HG03432 (cell line): Measurements from ENCODE around the gene WDR35.
"Not testable (repeated sequence)": the region's sequence is repeated elsewhere in the genome, so short reads cannot be mapped to it uniquely, and the experiment has no call there.

ENCODE experiments used
- ATAC-seq: cut with Tn5 transposase; IDR thresholded peaks from one replicate; pipeline ENCODE4 v1.9.1; 2021; ENCODE audit warnings: mild to moderate bottlenecking, moderate library complexity; ENCODE audit not compliant: unreplicated experiment

Gene WDR35

DNA sequence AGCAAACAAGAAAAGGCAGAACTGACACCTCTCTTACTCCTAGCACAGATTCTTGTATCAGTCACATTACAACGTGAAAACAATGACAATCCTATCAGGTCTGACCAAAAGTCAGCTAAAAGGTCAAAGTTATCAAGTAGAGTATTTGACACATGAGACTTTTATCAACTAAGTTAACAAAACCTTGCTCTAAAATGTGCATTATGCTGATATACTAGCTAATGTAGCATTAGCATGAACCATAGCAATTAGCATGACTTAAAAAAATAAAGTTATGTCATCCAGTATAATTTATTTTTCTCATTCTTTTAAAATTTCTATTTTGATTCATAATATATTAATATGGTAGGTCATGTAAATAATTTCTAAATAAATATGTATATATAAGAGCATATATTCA is 46.7 kb downstream of the WDR35 start:
- ATAC-seq, result no peak

DNA sequence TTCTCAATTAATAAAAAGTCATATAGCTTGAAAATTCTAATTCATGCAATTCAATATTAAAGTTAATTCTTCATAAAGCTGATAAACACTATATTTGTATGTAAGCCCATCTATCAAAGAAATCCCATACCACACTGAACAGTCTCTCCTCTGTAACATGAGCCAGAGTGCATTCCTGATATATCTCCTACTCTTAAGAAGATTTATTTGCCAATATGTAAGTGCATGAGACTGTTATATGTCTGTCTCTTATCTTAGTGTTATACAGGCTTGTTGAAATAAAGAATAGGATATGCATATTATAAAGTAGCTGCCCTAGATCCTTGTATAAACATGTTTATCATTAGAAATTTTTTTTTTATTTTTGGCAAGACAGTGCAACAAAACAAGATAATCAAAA is 47.7 kb downstream of the WDR35 start:
- no peak for ATAC-seq

DNA sequence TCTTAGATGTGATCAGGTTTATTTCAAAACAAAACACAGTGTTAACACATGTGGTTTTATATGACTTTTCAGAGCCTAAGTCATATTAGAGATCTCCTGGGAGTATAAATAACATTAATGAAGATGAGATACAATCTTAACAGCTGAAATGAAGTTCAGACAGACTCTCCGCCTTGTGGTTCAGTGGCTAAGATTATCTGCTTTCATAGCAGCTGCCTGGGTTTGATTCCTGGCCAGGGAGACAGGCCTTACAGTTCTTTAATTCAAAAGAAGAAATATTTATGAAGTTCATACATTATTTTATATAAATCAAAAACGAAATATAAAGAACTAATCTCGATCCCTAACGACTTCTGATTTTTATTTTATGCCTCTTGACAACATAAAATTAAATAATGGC is 52.9 kb downstream of the WDR35 start:
- no peak for ATAC-seq

DNA sequence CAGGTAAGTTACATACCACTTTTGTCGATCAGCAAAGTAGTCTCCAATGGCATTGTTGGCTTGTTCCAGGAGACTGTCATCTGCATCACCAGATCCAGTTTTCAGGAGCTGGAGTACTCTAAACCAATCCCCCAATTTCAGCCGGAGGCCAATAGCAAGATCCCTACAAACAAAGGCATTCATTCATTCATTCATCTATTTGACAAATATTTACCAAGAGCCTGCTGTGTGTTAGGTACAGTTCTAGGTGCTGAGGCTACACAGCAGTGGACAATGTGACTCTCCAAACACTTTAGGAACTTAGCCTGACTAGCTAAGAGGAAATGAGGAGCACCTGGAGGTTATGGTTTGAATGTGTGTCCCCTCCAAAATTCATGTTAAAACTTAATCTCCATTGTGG is 53.7 kb downstream of the WDR35 start:
- no peak for ATAC-seq

DNA sequence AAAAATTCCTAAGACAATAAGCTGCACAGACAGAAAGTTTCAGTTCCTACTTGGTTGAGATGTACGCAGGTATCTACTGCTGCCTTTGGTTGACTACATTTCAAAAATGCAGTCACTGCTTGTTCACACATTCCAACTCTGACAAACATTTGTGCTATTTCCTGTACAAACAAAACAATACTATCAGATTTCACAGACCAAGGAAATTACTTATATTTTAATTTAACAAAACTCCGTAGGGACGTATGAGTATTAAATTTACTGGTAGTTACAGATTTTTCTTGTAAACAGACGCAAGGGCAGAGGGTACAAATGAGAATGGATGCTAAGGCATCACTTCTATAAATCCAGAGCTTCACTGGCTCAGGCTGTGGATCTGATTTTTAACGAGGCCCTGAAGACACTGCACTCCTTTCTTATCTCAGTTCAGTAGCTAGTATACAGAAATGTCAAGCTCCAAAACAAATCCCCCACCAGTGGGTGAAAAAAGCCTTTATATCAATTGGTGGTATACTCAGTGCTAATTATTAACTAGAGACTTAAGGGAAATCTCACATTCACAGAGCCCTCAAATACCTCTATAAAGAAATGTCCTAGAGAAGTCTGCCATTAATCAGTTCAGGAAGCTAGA is 56.4 kb downstream of the WDR35 start:
- ATAC-seq, result peak; percentile 74

DNA sequence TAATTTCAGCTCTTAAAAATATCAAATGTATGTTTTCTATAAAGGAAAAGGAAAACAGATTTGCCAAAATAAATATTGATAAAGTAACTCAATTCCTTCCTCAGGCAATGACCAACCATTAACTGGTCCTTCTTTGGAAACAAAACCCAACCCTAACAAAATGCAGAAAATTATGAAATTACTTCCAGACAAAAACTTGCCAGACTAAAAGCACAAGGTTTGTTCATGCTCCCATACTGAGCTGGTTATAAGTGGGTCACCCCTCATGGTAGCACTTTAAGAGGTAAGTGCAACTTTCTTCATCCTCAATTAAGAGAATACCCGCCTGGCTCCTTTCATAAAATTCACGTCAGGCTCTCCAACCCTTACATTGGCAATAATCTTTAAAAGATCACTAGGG is 57.0 kb downstream of the WDR35 start:
- ATAC-seq, result peak; percentile 28

DNA sequence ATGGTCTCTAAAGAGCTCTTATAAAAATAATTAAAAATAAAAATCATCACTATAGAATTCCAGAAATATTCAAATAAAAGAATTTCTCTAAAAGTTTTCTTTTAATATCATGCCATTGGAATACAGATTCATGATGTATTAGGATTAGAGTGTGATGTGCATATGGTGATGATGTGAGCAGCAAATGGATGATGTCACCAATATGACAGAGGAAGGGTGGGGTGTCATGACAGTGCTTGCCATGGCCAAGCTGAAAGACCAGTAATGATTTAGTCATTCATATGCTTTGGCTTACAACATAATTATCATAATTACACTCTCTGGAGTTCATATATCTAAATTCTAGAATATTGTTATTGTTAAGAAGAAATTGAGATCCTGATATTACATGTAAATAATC is 60.7 kb downstream of the WDR35 start:
- no peak for ATAC-seq

DNA sequence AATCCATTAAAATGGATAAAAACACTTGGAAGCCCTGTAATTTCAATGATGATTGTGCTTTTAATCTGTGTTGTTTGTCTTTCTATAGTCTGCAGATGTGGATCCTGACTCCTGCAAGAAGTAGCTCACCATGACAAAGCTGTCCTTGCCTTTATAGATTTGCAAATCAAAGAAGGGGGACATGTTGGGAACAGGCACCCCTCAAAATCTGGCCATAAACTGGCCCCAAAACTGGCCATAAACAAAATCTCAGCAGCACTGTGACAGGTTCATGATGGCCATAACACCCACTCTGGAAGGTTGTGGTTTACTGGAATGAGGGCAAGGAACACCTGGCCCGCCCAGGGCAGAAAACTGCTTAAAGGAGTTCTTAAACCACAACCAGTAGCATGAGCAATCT is 62.1 kb downstream of the WDR35 start:
- not testable (repeated sequence) for ATAC-seq

GRCh38 chr2:19924526-19924925 is 65.4 kb downstream of the WDR35 start:
- ATAC-seq, result not testable (repeated sequence)

- not testable (repeated sequence) for ATAC-seq
These were observed 67.7 kb downstream of the WDR35 start for GRCh38 chr2:19922188-19922587.

DNA sequence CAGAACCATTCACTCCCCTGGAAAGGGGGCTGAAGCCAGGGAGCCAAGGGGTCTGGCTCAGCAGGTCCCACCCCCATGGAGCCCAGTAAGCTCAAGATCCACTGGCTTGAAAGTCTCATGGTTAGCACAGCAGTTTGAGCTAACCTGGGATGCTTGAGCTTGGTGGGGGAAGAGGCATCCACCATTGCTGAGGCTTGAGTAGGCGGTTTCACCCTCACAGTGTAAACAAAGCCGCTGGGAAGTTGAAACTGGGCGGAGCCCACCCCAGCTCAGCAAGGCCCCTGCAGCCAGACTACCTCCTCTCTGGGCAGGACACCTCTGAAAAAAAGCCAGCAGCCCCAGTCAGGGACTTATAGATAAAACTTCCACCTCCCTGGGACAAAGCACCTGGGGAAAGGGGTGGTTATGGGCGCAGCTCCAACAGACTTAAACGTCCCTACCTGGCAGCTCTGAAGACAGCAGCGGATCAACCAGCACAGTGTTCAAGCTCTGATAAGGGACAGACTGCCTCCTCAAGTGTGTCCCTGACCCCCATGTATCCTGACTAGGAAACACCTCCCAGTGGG is 73.4 kb downstream of the WDR35 start:
- no peak for ATAC-seq

DNA sequence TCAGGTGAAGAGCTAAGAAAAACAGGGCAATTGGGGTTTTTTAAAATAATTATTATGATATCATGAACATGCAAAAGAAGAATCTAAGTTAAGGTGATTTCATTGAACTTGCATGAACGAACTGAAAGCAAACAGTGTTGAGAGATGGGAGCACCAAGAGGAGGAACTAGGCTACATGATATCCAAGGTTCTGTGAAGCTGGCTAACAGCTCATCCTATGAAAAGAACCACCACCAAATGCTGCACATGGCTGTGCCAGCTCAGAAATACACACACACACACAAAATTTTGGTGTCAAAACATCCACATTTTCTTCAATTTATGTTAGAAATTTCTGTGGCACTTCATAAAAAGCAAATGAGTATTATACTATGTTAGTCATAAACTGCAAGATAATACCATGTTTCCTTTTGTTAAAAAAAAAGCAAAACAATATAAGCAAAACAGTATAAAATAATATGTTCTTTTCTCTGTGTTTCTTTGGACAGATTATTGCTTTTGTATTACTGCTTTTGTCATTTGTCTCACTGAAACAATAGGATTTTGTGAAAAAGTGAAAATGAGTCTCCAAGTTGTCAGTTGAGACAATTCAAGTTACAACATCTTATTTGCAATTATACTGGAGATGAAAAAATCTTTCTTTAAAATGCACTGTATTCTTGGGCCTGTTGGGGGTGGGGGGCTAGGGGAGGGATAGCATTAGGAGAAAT is 75.5 kb downstream of the WDR35 start:
- no peak for ATAC-seq

- ATAC-seq, result no peak
These were observed 77.9 kb downstream of the WDR35 start for GRCh38 chr2:19911808-19912509.

DNA sequence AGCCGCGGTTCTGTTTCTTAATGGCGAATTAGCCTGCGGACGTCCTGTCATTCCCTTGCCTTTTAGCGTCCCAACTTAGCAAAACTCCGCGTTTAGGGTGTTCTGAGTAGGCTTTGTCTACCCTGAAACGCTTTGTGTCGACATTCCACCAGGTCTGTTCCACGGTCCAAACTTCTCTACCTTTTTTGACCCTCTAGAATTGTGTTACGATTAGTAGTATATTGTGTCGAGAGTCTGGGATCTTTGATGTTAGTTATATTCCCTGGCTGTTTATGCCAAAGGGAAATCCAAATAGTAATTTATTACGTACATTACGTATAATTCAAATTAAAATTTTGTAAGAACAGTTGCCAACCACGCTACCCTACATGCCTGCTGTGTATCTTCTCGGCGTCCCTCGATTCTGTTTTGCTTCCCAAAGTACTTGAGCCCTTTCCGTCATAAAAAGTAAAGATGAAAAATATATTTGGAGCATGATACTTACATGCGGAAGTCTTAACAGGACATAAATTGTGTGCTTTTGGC is 87.6 kb downstream of the WDR35 start:
- ATAC-seq, result peak; percentile 7

DNA sequence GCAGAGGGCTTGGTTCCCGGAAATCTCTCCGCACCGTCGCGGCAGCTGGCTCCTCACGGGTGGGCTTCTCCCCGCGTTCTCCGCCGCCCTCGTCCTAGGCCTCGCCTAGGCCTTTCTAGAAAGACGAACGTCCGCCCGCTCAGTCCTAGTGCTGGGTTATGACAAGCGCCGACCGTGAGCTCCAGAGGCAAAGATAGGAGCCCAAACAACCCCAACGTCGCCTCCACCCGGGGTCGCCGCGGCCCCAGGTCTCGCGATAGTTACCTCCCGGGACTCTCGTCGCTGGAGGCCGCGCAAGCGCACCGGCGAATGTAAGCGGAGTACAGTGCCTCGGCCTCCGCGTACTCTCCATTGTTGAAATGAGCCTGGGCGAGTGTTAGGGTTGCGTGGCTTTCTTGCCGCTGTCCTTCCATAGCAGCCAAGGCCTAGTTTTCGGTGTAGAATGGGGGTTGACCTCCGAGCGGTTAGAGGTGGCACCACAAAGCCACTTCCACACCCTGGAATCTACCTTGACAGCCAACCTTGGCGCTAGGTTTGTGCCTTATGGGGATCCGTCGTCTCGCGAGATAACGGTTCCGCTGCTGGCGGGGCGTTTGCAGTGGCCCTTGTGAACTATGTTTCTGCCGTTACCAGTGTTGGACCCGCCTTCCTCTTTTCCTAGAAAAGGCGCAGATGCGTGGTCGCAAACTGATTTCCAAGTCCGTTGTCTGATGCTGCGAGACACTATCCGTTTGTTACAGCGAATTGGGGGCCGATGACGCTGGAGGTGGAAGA is 88.3 kb downstream of the WDR35 start, which contains the start of gene TTC32:
Gene TTC32 (minus strand): TSS at position 542 of the 774 bp plus-strand sequence. CDS start 129 bp downstream, at position 413.
- peak; percentile 91 for ATAC-seq

DNA sequence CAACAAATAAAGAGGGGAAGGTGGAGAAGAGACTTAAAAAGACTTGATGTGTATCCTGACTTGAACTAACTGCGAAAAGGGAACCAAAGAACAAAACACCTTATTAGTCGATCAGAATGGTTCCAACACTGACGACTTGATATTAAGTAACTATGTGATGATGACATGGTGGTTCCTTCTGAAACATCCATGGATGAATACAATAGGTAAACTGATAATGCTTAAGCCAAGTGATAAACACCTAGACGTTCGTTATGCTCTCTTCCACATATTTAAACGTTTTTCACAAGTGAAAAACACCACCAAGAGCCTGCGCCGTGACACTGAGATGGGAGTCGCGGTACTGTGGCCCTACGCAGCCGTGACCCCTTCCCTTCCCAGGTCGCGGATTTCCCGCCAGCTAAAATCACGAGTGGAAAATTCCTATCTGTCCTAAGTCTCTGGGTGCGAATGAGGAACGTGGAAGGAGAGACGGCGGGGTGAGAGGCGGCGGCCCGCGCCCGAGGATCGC is 88.9 kb downstream of the WDR35 start:
- ATAC-seq, result peak; percentile 12

- peak; percentile 26 for ATAC-seq
These were observed 89.6 kb downstream of the WDR35 start for GRCh38 chr2:19899985-19900930.

GRCh38 chr2:19898592-19899329 is 91.1 kb downstream of the WDR35 start:
- ATAC-seq, result no peak
